WERI-Rb-1 (cell line): ENCODE data around the gene FAM78B.
A peak's percentile ranks its signal among the peaks of the same experiment; 100 is the strongest.

Source experiments
- DNase-seq: peaks from one replicate; pipeline ENCODE4 v3.0.0-alpha.2; 2020
- H3K27ac ChIP-seq: fragments of 250-450 bp; sonication (Bioruptor Pico); 2 replicates; pipeline ENCODE4 v1.5.1; 2020; ENCODE audit warnings: mild to moderate bottlenecking, moderate library complexity
- H3K27me3 ChIP-seq: fragments of 250-450 bp; sonication (Bioruptor Pico); 2 replicates; pipeline ENCODE4 v1.5.1; 2021; ENCODE audit warnings: mild to moderate bottlenecking, low read depth, moderate library complexity; ENCODE audit not compliant: insufficient read depth, severe bottlenecking
- H3K36me3 ChIP-seq: fragments of 250-450 bp; sonication (Bioruptor Pico); 2 replicates; pipeline ENCODE4 v1.5.1; 2020; ENCODE audit warnings: mild to moderate bottlenecking, moderate library complexity
- H3K4me3 ChIP-seq: 2 replicates; pipeline ENCODE4 v1.5.1; 2011; ENCODE audit warnings: low read depth, mild to moderate bottlenecking, control low read depth, low read length
- H3K9me3 ChIP-seq: fragments of 250-450 bp; sonication (Bioruptor Pico); 2 replicates; pipeline ENCODE4 v1.5.1; 2021; ENCODE audit warnings: mild to moderate bottlenecking, moderate library complexity; ENCODE audit not compliant: severe bottlenecking
- CTCF ChIP-seq: IDR thresholded peaks from 2 replicates; pipeline ENCODE4 v1.5.1; 2011; ENCODE audit warnings: low read depth, mild to moderate bottlenecking, control low read depth, inconsistent platforms, low read length

The FAM78B gene

GRCh38 chr1:166080277-166080966 is 86.4 kb downstream of the FAM78B start:
- H3K27me3 ChIP-seq, result no peaks in the 10 kb centered on the region
- no peaks in the 10 kb centered on the region for H3K9me3 ChIP-seq
- no peak overlapping the region for H3K4me3 ChIP-seq
- no peak overlapping the region for H3K27ac ChIP-seq
- TF ChIP-seq CTCF, result no peak
- DNase-seq, result no peak
- H3K36me3 ChIP-seq, result no peaks in the 10 kb centered on the region

- Histone ChIP-seq H3K9me3 (no peaks in the 10 kb centered on the region), H3K4me3 (no peak overlapping the region), H3K36me3 (no peaks in the 10 kb centered on the region), H3K27ac (no peak overlapping the region), H3K27me3 (no peaks in the 10 kb centered on the region)
- TF ChIP-seq CTCF, result no peak
- no peak for DNase-seq
Measured at GRCh38 chr1:166079276-166079675, 87.5 kb downstream of the FAM78B start.

GRCh38 chr1:166073489-166073888 is 93.3 kb downstream of the FAM78B start:
- no peak for DNase-seq
- Histone ChIP-seq H3K4me3 (no peak overlapping the region), H3K27me3 (no peaks in the 10 kb centered on the region), H3K36me3 (no peaks in the 10 kb centered on the region), H3K27ac (no peak overlapping the region), H3K9me3 (no peaks in the 10 kb centered on the region)
- no peak for TF ChIP-seq CTCF

GRCh38 chr1:166069390-166069789 is 97.4 kb downstream of the FAM78B start:
- Histone ChIP-seq H3K27me3 (no peaks in the 10 kb centered on the region), H3K4me3 (no peak overlapping the region), H3K27ac (no peak overlapping the region), H3K9me3 (no peaks in the 10 kb centered on the region), H3K36me3 (no peaks in the 10 kb centered on the region)
- no peak for DNase-seq
- TF ChIP-seq CTCF, result no peak

- DNase-seq, result peak; percentile 17
- Histone ChIP-seq H3K36me3 (no peaks in the 10 kb centered on the region), H3K9me3 (no peaks in the 10 kb centered on the region), H3K27ac (no peak overlapping the region), H3K4me3 (no peak overlapping the region), H3K27me3 (no peaks in the 10 kb centered on the region)
- no peak for TF ChIP-seq CTCF
Measured at GRCh38 chr1:166066107-166066506, 100.7 kb downstream of the FAM78B start.

GRCh38 chr1:166064951-166065350 is 101.8 kb downstream of the FAM78B start:
- no peaks in the 10 kb centered on the region for H3K27me3 ChIP-seq
- no peak overlapping the region for H3K4me3 ChIP-seq
- no peak for TF ChIP-seq CTCF

More at GRCh38 chr1:166064951-166065350, 101.8 kb downstream of the FAM78B start:
- Histone ChIP-seq H3K36me3 (no peaks in the 10 kb centered on the region), H3K27ac (no peak overlapping the region), H3K9me3 (no peaks in the 10 kb centered on the region)
- DNase-seq, result no peak
